GM12878 (cell line): Measurements from ENCODE around the gene ULK4. TPM values are rescaled to one million over a fixed set of nuclear protein-coding genes. Genes with fewer than 3 reads are reported as not detected.
A peak's percentile ranks its signal among the peaks of the same experiment; 100 is the strongest.

Experiments
- ATAC-seq: fragments of 200-7000 bp; cut with Tn5 transposase; 3 replicates; pipeline ENCODE4 v1.9.1; 2020; ENCODE audit warnings: mild to moderate bottlenecking, moderate library complexity
- BruUV-seq: library from RNA; stranded (reverse); fragments of 400-500 nt; replicated peaks from 2 replicates; lab custom pipeline; 2021; lab: Mats Ljungman, UMichigan
- CTCF ChIA-PET: fragments of 300-600 bp; sonication (Branson Sonifier 250); formaldehyde crosslinking; extraction: SDS; loops from one replicate; lab custom pipeline; 2021; ENCODE audit warnings: inconsistent platforms; lab: Yijun Ruan, JAX
- POLR2A ChIA-PET: fragments of 350-600 bp; formaldehyde crosslinking; extraction: SDS; loops from one replicate; lab custom pipeline; 2021; ENCODE audit warnings: inconsistent platforms; lab: Charles Lee
- RAD21 ChIA-PET: fragments of 300-600 bp; sonication (Branson Sonifier 250); formaldehyde crosslinking; loops from one replicate; lab custom pipeline; 2023; ENCODE audit warnings: antibody characterized with exemption; ENCODE audit not compliant: unreplicated experiment; lab: Charles Lee
- SMC1A ChIA-PET: fragments of 300-600 bp; sonication (Branson Sonifier 250); formaldehyde crosslinking; loops from one replicate; lab custom pipeline; 2023; ENCODE audit not compliant: unreplicated experiment, uncharacterized antibody; lab: Charles Lee
- DNase-seq: peaks from one replicate; pipeline ENCODE4 v3.0.0-alpha.2; 2011; ENCODE audit warnings: low read depth, low spot score
- FAIRE-seq: peaks from 3 replicates; lab custom pipeline; 2011; peaks lifted over from hg19 to GRCh38; lab: Jason Lieb, UNC
- H2AFZ ChIP-seq: 2 replicates; pipeline ENCODE4 v1.6.0; 2011; ENCODE audit warnings: low read depth, low read length, control low read depth; ENCODE audit not compliant: control insufficient read depth
- H3K27ac ChIP-seq: 2 replicates; pipeline ENCODE4 v1.5.1; 2011; ENCODE audit warnings: control low read depth; ENCODE audit not compliant: control insufficient read depth, insufficient read depth
- H3K27me3 ChIP-seq, 2 experiments: replicated peaks in 1 of 2; 2 replicates each; pipeline versions ENCODE4 v1.6.0 to v1.6.1; 2011; ENCODE audit warnings: low read length in 1 of 2; ENCODE audit not compliant: control insufficient read depth in 2 of 2, insufficient read depth in 2 of 2
- H3K36me3 ChIP-seq, 2 experiments: 2 replicates each; pipeline ENCODE4 v1.5.1; 2011; ENCODE audit warnings: low read length in 1 of 2; ENCODE audit not compliant: control insufficient read depth in 2 of 2, insufficient read depth in 2 of 2
- H3K4me1 ChIP-seq: 2 replicates; pipeline ENCODE4 v1.6.1; 2011; ENCODE audit warnings: mild to moderate bottlenecking, low read length, moderate library complexity, mixed read lengths; ENCODE audit not compliant: control insufficient read depth, insufficient read depth
- H3K4me2 ChIP-seq: 2 replicates; pipeline ENCODE4 v1.6.0; 2011; ENCODE audit warnings: control low read depth; ENCODE audit not compliant: control insufficient read depth, insufficient read depth
- H3K4me3 ChIP-seq: fragments of 200-600 bp; sonication (generic); 2 replicates; pipeline ENCODE4 v1.5.1; 2016
- H3K79me2 ChIP-seq: 2 replicates; pipeline ENCODE4 v1.6.0; 2011; ENCODE audit warnings: low read length; ENCODE audit not compliant: control insufficient read depth, insufficient read depth
- H3K9ac ChIP-seq: 2 replicates; pipeline ENCODE4 v1.8.0; 2011; ENCODE audit warnings: low read length, control low read depth, mixed read lengths; ENCODE audit not compliant: control insufficient read depth, insufficient read depth
- H3K9me3 ChIP-seq: replicated peaks from 3 replicates; pipeline ENCODE4 v1.5.1; 2011; ENCODE audit warnings: mild to moderate bottlenecking, low read length; ENCODE audit not compliant: control insufficient read depth, insufficient read depth
- H4K20me1 ChIP-seq: 2 replicates; pipeline ENCODE4 v1.6.0; 2011; ENCODE audit not compliant: control insufficient read depth, insufficient read depth
- CEBPB ChIP-seq, 2 experiments: fragments of 150-350 bp in 1 of 2; IDR thresholded peaks; 2 replicates each; pipeline ENCODE4 v1.6.1; 2012 to 2014; ENCODE audit warnings: low read depth in 2 of 2, low read length in 2 of 2, borderline replicate concordance in 1 of 2, inconsistent platforms in 1 of 2
- ETV6 ChIP-seq, 2 experiments: fragments of 450-650 bp in 1 of 2; IDR thresholded peaks in 1 of 2; conservative IDR thresholded peaks in 1 of 2; 2 replicates each; pipeline ENCODE4 v1.6.1; 2014; ENCODE audit warnings: antibody characterized with exemption in 1 of 2, borderline replicate concordance in 1 of 2, low read depth in 1 of 2, mild to moderate bottlenecking in 1 of 2, moderate library complexity in 1 of 2
- FOXK2 ChIP-seq: fragments of 450-650 bp; IDR thresholded peaks from 2 replicates; pipeline ENCODE4 v1.6.1; 2017; ENCODE audit warnings: mild to moderate bottlenecking, moderate library complexity
- MTA2 ChIP-seq: fragments of 450-650 bp; IDR thresholded peaks from 2 replicates; pipeline ENCODE4 v1.6.1; 2016; ENCODE audit warnings: low read depth, mild to moderate bottlenecking, moderate library complexity
- NFIC ChIP-seq: IDR thresholded peaks from 2 replicates; pipeline ENCODE4 v1.6.1; 2012; ENCODE audit warnings: low read depth, mild to moderate bottlenecking, inconsistent platforms, low read length, moderate library complexity
- PAX8 ChIP-seq: fragments of 450-650 bp; IDR thresholded peaks from 2 replicates; pipeline ENCODE4 v1.6.1; 2017; ENCODE audit warnings: mild to moderate bottlenecking, moderate library complexity
- RB1 ChIP-seq: fragments of 450-650 bp; formaldehyde crosslinking; IDR thresholded peaks from 2 replicates; pipeline ENCODE4 v1.6.1; 2017; ENCODE audit warnings: mild to moderate bottlenecking, borderline replicate concordance
- RELA ChIP-seq: fragments of 450-650 bp; IDR thresholded peaks from 2 replicates; pipeline ENCODE4 v1.8.0; 2014; ENCODE audit warnings: borderline replicate concordance; ENCODE audit not compliant: partially characterized antibody
- SIN3A ChIP-seq: IDR thresholded peaks from 2 replicates; pipeline ENCODE4 v1.6.1; 2012; ENCODE audit warnings: low read depth, low read length, improper control_type of control experiment
- SIX5 ChIP-seq: IDR thresholded peaks from 2 replicates; pipeline ENCODE4 v1.6.1; 2011; ENCODE audit warnings: mild to moderate bottlenecking, low read depth, low read length, moderate library complexity; ENCODE audit not compliant: severe bottlenecking
- SPI1 ChIP-seq: IDR thresholded peaks from 2 replicates; pipeline ENCODE4 v1.6.1; 2011; ENCODE audit warnings: low read depth, mild to moderate bottlenecking, low read length, moderate library complexity, borderline replicate concordance; ENCODE audit not compliant: insufficient read depth
- TARDBP ChIP-seq: IDR thresholded peaks from 2 replicates; pipeline ENCODE4 v1.6.1; 2016; ENCODE audit warnings: borderline replicate concordance
- ZNF217 ChIP-seq: fragments of 450-650 bp; IDR thresholded peaks from 2 replicates; pipeline ENCODE4 v1.6.1; 2017; ENCODE audit warnings: antibody characterized with exemption, mild to moderate bottlenecking
- ZNF622 ChIP-seq: fragments of 450-650 bp; IDR thresholded peaks from 2 replicates; pipeline ENCODE4 v1.6.1; 2017; ENCODE audit warnings: mild to moderate bottlenecking, inconsistent platforms
- WGBS: methylation state at CpG from one replicate; pipeline ENCODE4 v1.1.6; 2016; ENCODE audit warnings: low lambda C conversion rate; ENCODE audit not compliant: insufficient replicate concordance, insufficient coverage; ENCODE audit errors: missing lambda C conversion rate; 5-methylcytosine and 5-hydroxymethylcytosine counted together
- in situ Hi-C: fragments of 300-500 bp; cut with MboI; formaldehyde crosslinking; loops from 9 replicates; pipeline ENCODE4 v1.14.3; 2018; ENCODE audit warnings: mixed read lengths
- intact Hi-C: fragments of 100-400 bp; cut with micrococcal nuclease; formaldehyde crosslinking; loops from one replicate; pipeline ENCODE4 v1.14.2; 2022; ENCODE audit not compliant: unreplicated experiment
- polyA plus RNA-seq, 11 experiments: library from polyadenylated mRNA; depleted of rRNA in 4 of 11; unstranded in 6 of 11; stranded (reverse) in 5 of 11; fragments of >200 nt; fragmentation: Nextera tagmentation in 4 of 11; fragmentation: Illumina TruSeq in 1 of 11; extraction: Ambion mirVana in 4 of 11; extraction: Trizol in 1 of 11; gene quantifications; 1 replicate in 1 of 11; 2 replicates in 10 of 11; pipeline versions ENCODE4 v1.2.1 to v1.2.3, GENCODE V29; 2011 to 2016; ENCODE audit warnings: inconsistent platforms in 2 of 11, missing spikeins in 2 of 11, low read depth in 1 of 11
- total RNA-seq, 4 experiments: library from RNA; depleted of rRNA in 3 of 4; stranded (reverse); fragments of >200 nt in 3 of 4; fragmentation: Illumina TruSeq in 1 of 4; extraction: Trizol in 1 of 4; gene quantifications; 2 replicates each; pipeline versions ENCODE4 v1.2.1 to v1.2.3, GENCODE V29; 2013 to 2021
- TF ChIP-seq, protein P1 (sequence below): fragments of 450-650 bp; IDR thresholded peaks from 2 replicates; pipeline ENCODE4 v1.6.1; 2018; ENCODE audit warnings: mild to moderate bottlenecking, low read depth, moderate library complexity; ENCODE audit not compliant: partially characterized antibody
- TF ChIP-seq, protein P2 (sequence below): fragments of 450-650 bp; IDR thresholded peaks from 2 replicates; pipeline ENCODE4 v1.6.1; 2016; ENCODE audit warnings: mild to moderate bottlenecking
- TF ChIP-seq, protein P3 (sequence below): fragments of 450-650 bp; conservative IDR thresholded peaks from 2 replicates; pipeline ENCODE4 v1.6.1; 2017; ENCODE audit warnings: mild to moderate bottlenecking, moderate library complexity

Gene ULK4
- total and polyA plus RNA-seq, 10 of the 15 experiments (the other 5 are each of a cell fraction or from before 2014, with no cell fraction given) = 3.5 to 7.6 (median 6.3) TPM

DNA sequence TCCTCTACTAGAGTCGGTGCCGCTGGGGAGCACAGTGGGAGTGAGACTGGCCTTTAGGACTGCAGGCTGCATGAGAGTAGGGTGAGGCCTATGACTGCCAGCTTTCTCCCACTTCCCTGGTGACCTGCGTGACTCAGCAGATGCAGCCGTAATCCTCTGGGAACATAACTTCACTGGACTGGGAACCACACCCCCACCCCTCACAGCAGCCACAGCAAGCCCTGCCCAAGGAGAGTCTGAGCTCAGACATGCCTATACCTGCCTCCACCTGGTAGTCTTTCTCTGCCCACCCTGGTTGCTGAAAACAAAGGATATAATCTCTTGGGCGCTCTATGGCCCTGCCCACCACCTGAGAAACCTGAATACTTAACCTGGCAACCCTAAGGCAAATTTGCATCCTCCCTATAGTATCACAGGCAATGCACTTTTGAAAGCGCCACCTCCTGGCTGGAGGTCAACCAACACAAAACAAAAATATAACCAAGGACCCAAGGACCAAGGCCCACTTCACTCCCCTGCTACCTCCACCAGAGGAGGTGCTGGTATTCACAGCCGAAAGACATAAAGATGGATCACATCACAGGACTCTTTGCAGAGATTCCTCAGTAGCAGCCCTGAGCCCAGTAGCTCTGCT is 453.7 kb downstream of the ULK4 start:
- Histone ChIP-seq H3K36me3 (no peaks in the 10 kb centered on the region), H3K9ac (no peak overlapping the region), H3K27me3 (no peaks in the 10 kb centered on the region), H3K79me2 (no peaks in the 10 kb centered on the region), H2AFZ (peak overlapping the region; percentile 31; the same call in 1 of the 2 replicates), H3K4me2 (no peak overlapping the region), H3K9me3 (peaks cover 7% of the 10 kb centered on the region; the same call in 2 of the 3 replicates), H4K20me1 (no peaks in the 10 kb centered on the region), H3K27ac (no peak overlapping the region), H3K4me1 (no peaks in the 10 kb centered on the region), H3K4me3 (no peak overlapping the region)
- ChIA-PET SMC1A (no interaction called here), CTCF (no interaction called here), POLR2A (no interaction called here), RAD21 (interaction anchor here (1.0 kb wide), 1 partner anchor 930 kb away, joined by 3 read pairs; no protein-coding TSS in a partner anchor)
- 93% methylated on average over 7 of the region's 7 CpGs for WGBS
- intact Hi-C loops = no loop called here
- BruUV-seq = no TSS peak
- TF ChIP-seq PAX8 = no peak
- no peak for TF ChIP-seq SIN3A
- TF ChIP-seq RB1 = no peak
- TF ChIP-seq ZNF217 = no peak
- TF ChIP-seq, protein P1, sequence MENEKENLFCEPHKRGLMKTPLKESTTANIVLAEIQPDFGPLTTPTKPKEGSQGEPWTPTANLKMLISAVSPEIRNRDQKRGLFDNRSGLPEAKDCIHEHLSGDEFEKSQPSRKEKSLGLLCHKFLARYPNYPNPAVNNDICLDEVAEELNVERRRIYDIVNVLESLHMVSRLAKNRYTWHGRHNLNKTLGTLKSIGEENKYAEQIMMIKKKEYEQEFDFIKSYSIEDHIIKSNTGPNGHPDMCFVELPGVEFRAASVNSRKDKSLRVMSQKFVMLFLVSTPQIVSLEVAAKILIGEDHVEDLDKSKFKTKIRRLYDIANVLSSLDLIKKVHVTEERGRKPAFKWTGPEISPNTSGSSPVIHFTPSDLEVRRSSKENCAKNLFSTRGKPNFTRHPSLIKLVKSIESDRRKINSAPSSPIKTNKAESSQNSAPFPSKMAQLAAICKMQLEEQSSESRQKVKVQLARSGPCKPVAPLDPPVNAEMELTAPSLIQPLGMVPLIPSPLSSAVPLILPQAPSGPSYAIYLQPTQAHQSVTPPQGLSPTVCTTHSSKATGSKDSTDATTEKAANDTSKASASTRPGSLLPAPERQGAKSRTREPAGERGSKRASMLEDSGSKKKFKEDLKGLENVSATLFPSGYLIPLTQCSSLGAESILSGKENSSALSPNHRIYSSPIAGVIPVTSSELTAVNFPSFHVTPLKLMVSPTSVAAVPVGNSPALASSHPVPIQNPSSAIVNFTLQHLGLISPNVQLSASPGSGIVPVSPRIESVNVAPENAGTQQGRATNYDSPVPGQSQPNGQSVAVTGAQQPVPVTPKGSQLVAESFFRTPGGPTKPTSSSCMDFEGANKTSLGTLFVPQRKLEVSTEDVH = no peak
- TF ChIP-seq RELA = no peak
- TF ChIP-seq ETV6 (conservative IDR thresholded peaks at IDR 0.05 in 1 of 2, IDR thresholded peaks at IDR 0.05 in 1 of 2; ENCODE audit: borderline replicate concordance in 1 of 2, low read depth in 1 of 2) = no peak
- TF ChIP-seq SIX5 = no peak
- TF ChIP-seq, protein P2, sequence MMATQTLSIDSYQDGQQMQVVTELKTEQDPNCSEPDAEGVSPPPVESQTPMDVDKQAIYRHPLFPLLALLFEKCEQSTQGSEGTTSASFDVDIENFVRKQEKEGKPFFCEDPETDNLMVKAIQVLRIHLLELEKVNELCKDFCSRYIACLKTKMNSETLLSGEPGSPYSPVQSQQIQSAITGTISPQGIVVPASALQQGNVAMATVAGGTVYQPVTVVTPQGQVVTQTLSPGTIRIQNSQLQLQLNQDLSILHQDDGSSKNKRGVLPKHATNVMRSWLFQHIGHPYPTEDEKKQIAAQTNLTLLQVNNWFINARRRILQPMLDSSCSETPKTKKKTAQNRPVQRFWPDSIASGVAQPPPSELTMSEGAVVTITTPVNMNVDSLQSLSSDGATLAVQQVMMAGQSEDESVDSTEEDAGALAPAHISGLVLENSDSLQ = no peak
- no peak for TF ChIP-seq ZNF622
- no peak for TF ChIP-seq MTA2
- TF ChIP-seq FOXK2 = no peak
- no peak for TF ChIP-seq SPI1
- TF ChIP-seq, protein P3, sequence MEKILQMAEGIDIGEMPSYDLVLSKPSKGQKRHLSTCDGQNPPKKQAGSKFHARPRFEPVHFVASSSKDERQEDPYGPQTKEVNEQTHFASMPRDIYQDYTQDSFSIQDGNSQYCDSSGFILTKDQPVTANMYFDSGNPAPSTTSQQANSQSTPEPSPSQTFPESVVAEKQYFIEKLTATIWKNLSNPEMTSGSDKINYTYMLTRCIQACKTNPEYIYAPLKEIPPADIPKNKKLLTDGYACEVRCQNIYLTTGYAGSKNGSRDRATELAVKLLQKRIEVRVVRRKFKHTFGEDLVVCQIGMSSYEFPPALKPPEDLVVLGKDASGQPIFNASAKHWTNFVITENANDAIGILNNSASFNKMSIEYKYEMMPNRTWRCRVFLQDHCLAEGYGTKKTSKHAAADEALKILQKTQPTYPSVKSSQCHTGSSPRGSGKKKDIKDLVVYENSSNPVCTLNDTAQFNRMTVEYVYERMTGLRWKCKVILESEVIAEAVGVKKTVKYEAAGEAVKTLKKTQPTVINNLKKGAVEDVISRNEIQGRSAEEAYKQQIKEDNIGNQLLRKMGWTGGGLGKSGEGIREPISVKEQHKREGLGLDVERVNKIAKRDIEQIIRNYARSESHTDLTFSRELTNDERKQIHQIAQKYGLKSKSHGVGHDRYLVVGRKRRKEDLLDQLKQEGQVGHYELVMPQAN = no peak
- no peak for TF ChIP-seq CEBPB (IDR thresholded peaks at IDR 0.05; ENCODE audit: borderline replicate concordance in 1 of 2, low read depth in 2 of 2, low read length in 2 of 2)
- TF ChIP-seq TARDBP = no peak
- no peak for TF ChIP-seq NFIC
- no peak for DNase-seq
- in situ Hi-C loops = no loop called here
- FAIRE-seq = no peak
- 0 out of 3 replicates have a peak, but pooled peaks have one; percentile 38 for ATAC-seq
